Caco-2 (cell line): Measurements from ENCODE around the gene C10orf67. TPM values are rescaled to one million over a fixed set of nuclear protein-coding genes. Genes with fewer than 3 reads are reported as not detected.
"Not testable (repeated sequence)": the region's sequence is repeated elsewhere in the genome, so short reads cannot be mapped to it uniquely, and the experiment has no call there.

Source experiments
- BruUV-seq: library from RNA; stranded (reverse); fragments of 400-500 nt; replicated peaks from 2 replicates; lab custom pipeline; 2021; lab: Mats Ljungman, UMichigan
- CTCF ChIA-PET: fragments of 300-600 bp; sonication (Branson Sonifier 250); formaldehyde crosslinking; loops from one replicate; lab custom pipeline; 2022; ENCODE audit warnings: antibody characterized with exemption; lab: Charles Lee
- POLR2A ChIA-PET: fragments of 300-600 bp; sonication (Branson Sonifier 250); formaldehyde crosslinking; loops from one replicate; lab custom pipeline; 2022; ENCODE audit warnings: antibody characterized with exemption; lab: Charles Lee
- DNase-seq, 2 experiments: peaks; one replicate each; pipeline versions ENCODE4 v3.0.0 to v3.0.0-alpha.2; 2020 to 2022
- H3K27me3 ChIP-seq: replicated peaks from 2 replicates; pipeline ENCODE4 v1.6.0; 2011; ENCODE audit warnings: low read length; ENCODE audit not compliant: control insufficient read depth, insufficient read depth
- H3K36me3 ChIP-seq: 2 replicates; pipeline ENCODE4 v1.5.1; 2011; ENCODE audit warnings: low read length; ENCODE audit not compliant: control insufficient read depth, insufficient read depth
- H3K4me1 ChIP-seq: fragments of 250-450 bp; sonication (Bioruptor Pico); 2 replicates; pipeline ENCODE4 v1.5.1; 2020; ENCODE audit warnings: mild to moderate bottlenecking
- H3K4me3 ChIP-seq: 2 replicates; pipeline ENCODE4 v1.5.1; 2011; ENCODE audit warnings: low read depth, mild to moderate bottlenecking, control low read depth, low read length
- H3K9me3 ChIP-seq: fragments of 250-450 bp; sonication (Bioruptor Pico); 2 replicates; pipeline ENCODE4 v1.5.1; 2020; ENCODE audit warnings: mild to moderate bottlenecking, moderate library complexity
- H3K27ac Mint-ChIP-seq: one replicate; pipeline ENCODE4 v1.8.0; 2022; ENCODE audit warnings: mixed read lengths; ENCODE audit not compliant: unreplicated experiment
- H3K27me3 Mint-ChIP-seq: one replicate; pipeline ENCODE4 v1.8.0; 2022; ENCODE audit warnings: mixed read lengths; ENCODE audit not compliant: insufficient read depth, unreplicated experiment
- H3K36me3 Mint-ChIP-seq: one replicate; pipeline ENCODE4 v1.8.0; 2022; ENCODE audit warnings: mild to moderate bottlenecking, mixed read lengths; ENCODE audit not compliant: insufficient read depth, unreplicated experiment
- H3K4me1 Mint-ChIP-seq: one replicate; pipeline ENCODE4 v1.8.0; 2022; ENCODE audit warnings: low read depth, mixed read lengths; ENCODE audit not compliant: unreplicated experiment
- H3K4me3 Mint-ChIP-seq: one replicate; pipeline ENCODE4 v1.8.0; 2022; ENCODE audit warnings: mild to moderate bottlenecking, moderate library complexity, mixed read lengths; ENCODE audit not compliant: unreplicated experiment
- H3K9me3 Mint-ChIP-seq: one replicate; pipeline ENCODE4 v1.8.0; 2022; ENCODE audit warnings: mixed read lengths; ENCODE audit not compliant: unreplicated experiment
- CTCF ChIP-seq, 2 experiments: fragments of 200-600 bp in 1 of 2; IDR thresholded peaks; 1 replicate in 1 of 2; 2 replicates in 1 of 2; pipeline versions ENCODE4 v1.5.1 to v1.8.0; 2011 to 2022; ENCODE audit warnings: antibody characterized with exemption in 1 of 2, control low read depth in 1 of 2, inconsistent platforms in 1 of 2, low read depth in 1 of 2, low read length in 1 of 2, mild to moderate bottlenecking in 1 of 2, moderate library complexity in 1 of 2; ENCODE audit not compliant: insufficient read depth in 1 of 2, severe bottlenecking in 1 of 2, unreplicated experiment in 1 of 2
- intact Hi-C: fragments of 100-400 bp; cut with micrococcal nuclease; formaldehyde crosslinking; loops from one replicate; pipeline ENCODE4 v1.10.0; 2022; ENCODE audit not compliant: unreplicated experiment
- total RNA-seq: library from RNA; stranded (reverse); gene quantifications from 2 replicates; pipeline ENCODE4 v1.2.3, GENCODE V29; 2022

Gene C10orf67
- total RNA-seq, 1 experiment from 2014 or later, result not detected

- Histone ChIP-seq H3K4me3 (no peak overlapping the region), H3K36me3 (no peaks in the 10 kb centered on the region), H3K9me3 (no peaks in the 10 kb centered on the region), H3K27me3 (no peaks in the 10 kb centered on the region), H3K4me1 (no peaks in the 10 kb centered on the region)
- intact Hi-C loops, result no loop called here
- Mint-ChIP-seq H3K27ac (no peak overlapping the region), H3K27me3 (peaks cover 9% of the 10 kb centered on the region), H3K4me3 (no peak overlapping the region), H3K9me3 (no peaks in the 10 kb centered on the region), H3K4me1 (no peaks in the 10 kb centered on the region), H3K36me3 (no peaks in the 10 kb centered on the region)
- ChIA-PET POLR2A (no interaction called here), CTCF (no interaction called here)
- no TSS peak for BruUV-seq
- TF ChIP-seq CTCF (IDR thresholded peaks at IDR 0.05; ENCODE audit: insufficient read depth in 1 of 2, low read depth in 1 of 2, low read length in 1 of 2, severe bottlenecking in 1 of 2, unreplicated experiment in 1 of 2), result no peak
- DNase-seq, result no peak
These were observed 34.2 kb downstream of the C10orf67 start for GRCh38 chr10:23310404-23310803.

GRCh38 chr10:23299961-23300360, 44.6 kb downstream of the C10orf67 start:
- H3K4me1 ChIP-seq, H3K36me3 ChIP-seq, CTCF ChIA-PET, intact Hi-C loops, H3K27me3 ChIP-seq, BruUV-seq, H3K4me3 ChIP-seq, DNase-seq, H3K4me1 Mint-ChIP-seq, H3K9me3 ChIP-seq, H3K4me3 Mint-ChIP-seq, POLR2A ChIA-PET, H3K36me3 Mint-ChIP-seq, H3K27ac Mint-ChIP-seq, H3K9me3 Mint-ChIP-seq: not testable (repeated sequence)
- peaks cover 20% of the 10 kb centered on the region for H3K27me3 Mint-ChIP-seq

GRCh38 chr10:23294638-23295247, 49.9 kb downstream of the C10orf67 start:
- BruUV-seq, result no TSS peak
- Histone ChIP-seq H3K9me3 (no peaks in the 10 kb centered on the region), H3K27me3 (no peaks in the 10 kb centered on the region), H3K4me1 (no peaks in the 10 kb centered on the region), H3K36me3 (no peaks in the 10 kb centered on the region), H3K4me3 (no peak overlapping the region)
- peak in 1 of 2 experiments; percentile 22 for DNase-seq
- intact Hi-C loops, result loop anchor here (2.0 kb wide), 1 partner anchor 408 kb away; no protein-coding TSS in a partner anchor
- Mint-ChIP-seq H3K27me3 (peaks cover 8% of the 10 kb centered on the region), H3K27ac (no peak overlapping the region), H3K4me1 (no peaks in the 10 kb centered on the region), H3K36me3 (no peaks in the 10 kb centered on the region), H3K4me3 (no peak overlapping the region), H3K9me3 (no peaks in the 10 kb centered on the region)
- ChIA-PET CTCF (no interaction called here), POLR2A (no interaction called here)
- TF ChIP-seq CTCF (IDR thresholded peaks at IDR 0.05; ENCODE audit: insufficient read depth in 1 of 2, low read depth in 1 of 2, low read length in 1 of 2, severe bottlenecking in 1 of 2, unreplicated experiment in 1 of 2), result peak; percentile 60 to 65
